ENCODE results near the gene SMOC1. TPM values are rescaled to one million over a fixed set of nuclear protein-coding genes. Genes with fewer than 3 reads are reported as not detected.

SMOC1 gene
- total and polyA plus RNA-seq, 7 donors: 3.2 to 10.6 (median 6.2) TPM

- 58 to 75% (median 68%) methylated on average over 8 of the region's 8 CpGs for WGBS, 3 donors
- DNase-seq (no peak), ATAC-seq (no peak)
- TF ChIP-seq, protein P1, sequence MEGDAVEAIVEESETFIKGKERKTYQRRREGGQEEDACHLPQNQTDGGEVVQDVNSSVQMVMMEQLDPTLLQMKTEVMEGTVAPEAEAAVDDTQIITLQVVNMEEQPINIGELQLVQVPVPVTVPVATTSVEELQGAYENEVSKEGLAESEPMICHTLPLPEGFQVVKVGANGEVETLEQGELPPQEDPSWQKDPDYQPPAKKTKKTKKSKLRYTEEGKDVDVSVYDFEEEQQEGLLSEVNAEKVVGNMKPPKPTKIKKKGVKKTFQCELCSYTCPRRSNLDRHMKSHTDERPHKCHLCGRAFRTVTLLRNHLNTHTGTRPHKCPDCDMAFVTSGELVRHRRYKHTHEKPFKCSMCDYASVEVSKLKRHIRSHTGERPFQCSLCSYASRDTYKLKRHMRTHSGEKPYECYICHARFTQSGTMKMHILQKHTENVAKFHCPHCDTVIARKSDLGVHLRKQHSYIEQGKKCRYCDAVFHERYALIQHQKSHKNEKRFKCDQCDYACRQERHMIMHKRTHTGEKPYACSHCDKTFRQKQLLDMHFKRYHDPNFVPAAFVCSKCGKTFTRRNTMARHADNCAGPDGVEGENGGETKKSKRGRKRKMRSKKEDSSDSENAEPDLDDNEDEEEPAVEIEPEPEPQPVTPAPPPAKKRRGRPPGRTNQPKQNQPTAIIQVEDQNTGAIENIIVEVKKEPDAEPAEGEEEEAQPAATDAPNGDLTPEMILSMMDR (IDR thresholded peaks at IDR 0.05): no peak
- Histone ChIP-seq H3K9me3 (no peaks in the 10 kb centered on the region), H3K27me3 (ENCODE audit: insufficient read depth in 3 of 3, low read length in 2 of 3) (no peaks in the 10 kb centered on the region), H3K27ac (no peak overlapping the region), H3K4me3 (no peak overlapping the region), H3K4me1 (no peaks in the 10 kb centered on the region), H3K36me3 (ENCODE audit: insufficient read depth in 1 of 2, low read depth in 1 of 2) (no peaks in the 10 kb centered on the region)
- intact Hi-C loops (cut with DNase I): no loop called here
These were observed 20.4 kb upstream of the SMOC1 start for GRCh38 chr14:69858801-69859200.

GRCh38 chr14:69859591-69859990 lies 19.6 kb upstream of the SMOC1 start:
- ATAC-seq: no peak
- Histone ChIP-seq H3K4me1 (no peaks in the 10 kb centered on the region), H3K4me3 (no peak overlapping the region), H3K27me3 (ENCODE audit: insufficient read depth in 3 of 3, low read length in 2 of 3) (no peaks in the 10 kb centered on the region), H3K27ac (no peak overlapping the region), H3K9me3 (peaks cover 2% of the 10 kb centered on the region), H3K36me3 (ENCODE audit: insufficient read depth in 1 of 2, low read depth in 1 of 2) (no peaks in the 10 kb centered on the region)
- TF ChIP-seq, protein P1 (IDR thresholded peaks at IDR 0.05): no peak
- 73 to 86% (median 79%) methylated on average over 14 of the region's 14 CpGs for WGBS, 3 donors
- DNase-seq: no peak
- intact Hi-C loops (cut with DNase I): no loop called here

DNA sequence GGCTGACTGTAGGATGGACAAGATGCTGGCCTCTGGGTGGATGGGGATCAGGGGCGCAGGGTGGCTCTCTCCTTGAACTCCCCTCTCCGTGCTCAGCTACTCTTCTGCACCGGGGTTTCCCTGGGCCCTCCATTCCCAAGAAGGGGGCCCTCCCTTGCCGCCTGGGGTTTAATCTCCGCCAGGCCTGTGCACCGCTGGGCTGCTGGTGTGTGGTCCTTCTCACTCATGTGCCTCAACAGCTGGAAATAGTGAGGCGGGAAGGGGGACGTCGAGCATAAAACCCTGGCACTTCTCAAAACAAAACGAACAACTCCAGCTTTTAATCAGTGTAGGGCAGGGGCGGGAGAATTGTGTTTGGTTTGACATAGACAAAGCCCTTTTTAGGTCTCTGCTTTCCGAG lies 19.0 kb upstream of the SMOC1 start:
- Histone ChIP-seq H3K27ac (no peak overlapping the region), H3K9me3 (peaks cover 8% of the 10 kb centered on the region), H3K4me1 (no peaks in the 10 kb centered on the region), H3K4me3 (no peak overlapping the region), H3K27me3 (ENCODE audit: insufficient read depth in 3 of 3, low read length in 2 of 3) (no peaks in the 10 kb centered on the region), H3K36me3 (ENCODE audit: insufficient read depth in 1 of 2, low read depth in 1 of 2) (no peaks in the 10 kb centered on the region)
- DNase-seq: no peak
- WGBS, 3 donors: 52 to 55% (median 52%) methylated on average over 12 of the region's 12 CpGs
- no peak for ATAC-seq
- intact Hi-C loops (cut with DNase I): no loop called here
- TF ChIP-seq, protein P1 (IDR thresholded peaks at IDR 0.05): no peak

- DNase-seq: no peak
- Histone ChIP-seq H3K27me3 (ENCODE audit: insufficient read depth in 3 of 3, low read length in 2 of 3) (no peaks in the 10 kb centered on the region), H3K4me3 (no peak overlapping the region), H3K4me1 (no peaks in the 10 kb centered on the region), H3K9me3 (peaks cover 9% of the 10 kb centered on the region), H3K36me3 (ENCODE audit: insufficient read depth in 1 of 2, low read depth in 1 of 2) (no peaks in the 10 kb centered on the region), H3K27ac (no peak overlapping the region)
- no peak for ATAC-seq
- intact Hi-C loops (cut with DNase I): no loop called here
- TF ChIP-seq, protein P1 (IDR thresholded peaks at IDR 0.05): no peak
- 92 to 96% (median 95%) methylated on average over 3 of the region's 3 CpGs for WGBS, 3 donors
These were observed 18.1 kb upstream of the SMOC1 start for GRCh38 chr14:69861025-69861569.

GRCh38 chr14:69863083-69863482 lies 16.1 kb upstream of the SMOC1 start:
- intact Hi-C loops (cut with DNase I): no loop called here
- TF ChIP-seq, protein P1 (IDR thresholded peaks at IDR 0.05): no peak
- H3K27me3 ChIP-seq (ENCODE audit: insufficient read depth in 3 of 3, low read length in 2 of 3): peaks cover 0 to 2% (median 0%) of the 10 kb centered on the region in 3 donors
- H3K27ac ChIP-seq: no peak overlapping the region
- WGBS, 3 donors: 86 to 88% (median 87%) methylated on average over 4 of the region's 4 CpGs
- no peaks in the 10 kb centered on the region for H3K4me1 ChIP-seq
- peaks cover 9% of the 10 kb centered on the region for H3K9me3 ChIP-seq
- H3K36me3 ChIP-seq (ENCODE audit: insufficient read depth in 1 of 2, low read depth in 1 of 2): no peaks in the 10 kb centered on the region
- no peak for DNase-seq
- no peak for ATAC-seq
- no peak overlapping the region for H3K4me3 ChIP-seq

Measured in psoas muscle (tissue), 8 donors.